T-helper 1 cell treated with Interleukin-12 subunit alpha and Interleukin-12 subunit beta and Interleukin-4 antibody, amounts not matched to agents 30 μg/mL and 1 μg/mL, for 36 hours (primary cell): Measurements from ENCODE around the gene FNBP1.
A peak's percentile ranks its signal among the peaks of the same experiment; 100 is the strongest.

Experiments used
- H3K27ac Mint-ChIP-seq: one replicate; pipeline ENCODE4 v1.8.0; 2021; ENCODE audit warnings: mild to moderate bottlenecking, mixed read lengths
- H3K27me3 Mint-ChIP-seq: one replicate; pipeline ENCODE4 v1.8.0; 2021; ENCODE audit warnings: low read depth, mixed read lengths
- H3K36me3 Mint-ChIP-seq: one replicate; pipeline ENCODE4 v1.8.0; 2021; ENCODE audit warnings: low read depth, mixed read lengths
- H3K4me1 Mint-ChIP-seq: one replicate; pipeline ENCODE4 v1.8.0; 2021; ENCODE audit warnings: low read depth, mixed read lengths
- H3K4me3 Mint-ChIP-seq: one replicate; pipeline ENCODE4 v1.8.0; 2021; ENCODE audit warnings: mild to moderate bottlenecking, moderate library complexity, mixed read lengths
- H3K9me3 Mint-ChIP-seq: one replicate; pipeline ENCODE4 v1.8.0; 2021; ENCODE audit warnings: mixed read lengths

The FNBP1 gene

GRCh38 chr9:129875687-129876395 lies 167.1 kb downstream of the FNBP1 start:
- H3K9me3 Mint-ChIP-seq, result no peaks in the 10 kb centered on the region
- no peaks in the 10 kb centered on the region for H3K27me3 Mint-ChIP-seq
- no peak overlapping the region for H3K4me3 Mint-ChIP-seq
- H3K4me1 Mint-ChIP-seq, result peaks cover 17% of the 10 kb centered on the region
- H3K36me3 Mint-ChIP-seq, result peaks cover 42% of the 10 kb centered on the region
- H3K27ac Mint-ChIP-seq, result no peak overlapping the region

DNA sequence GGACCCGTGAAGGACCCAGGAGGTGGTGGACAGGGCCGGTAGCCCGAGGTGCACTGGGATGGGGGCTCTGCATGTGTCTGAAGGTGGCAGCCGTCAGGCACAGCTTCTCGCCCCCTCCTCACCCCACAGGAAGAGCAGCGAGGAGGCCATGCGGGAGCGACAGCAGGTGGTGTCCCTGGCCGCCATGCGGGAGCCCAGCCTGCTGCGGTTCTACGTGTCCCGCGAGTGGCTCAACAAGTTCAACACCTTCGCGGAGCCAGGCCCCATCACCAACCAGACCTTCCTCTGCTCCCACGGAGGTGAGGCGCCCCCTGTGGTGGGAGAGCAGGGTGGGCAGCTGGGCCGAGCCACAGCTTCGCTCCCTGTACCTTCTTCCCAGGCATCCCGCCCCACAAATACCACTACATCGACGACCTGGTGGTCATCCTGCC lies 167.8 kb downstream of the FNBP1 start:
- H3K4me3 Mint-ChIP-seq, result no peak overlapping the region
- H3K4me1 Mint-ChIP-seq, result peaks cover 18% of the 10 kb centered on the region
- peaks cover 43% of the 10 kb centered on the region for H3K36me3 Mint-ChIP-seq
- no peaks in the 10 kb centered on the region for H3K27me3 Mint-ChIP-seq
- H3K27ac Mint-ChIP-seq, result no peak overlapping the region
- H3K9me3 Mint-ChIP-seq, result no peaks in the 10 kb centered on the region

DNA sequence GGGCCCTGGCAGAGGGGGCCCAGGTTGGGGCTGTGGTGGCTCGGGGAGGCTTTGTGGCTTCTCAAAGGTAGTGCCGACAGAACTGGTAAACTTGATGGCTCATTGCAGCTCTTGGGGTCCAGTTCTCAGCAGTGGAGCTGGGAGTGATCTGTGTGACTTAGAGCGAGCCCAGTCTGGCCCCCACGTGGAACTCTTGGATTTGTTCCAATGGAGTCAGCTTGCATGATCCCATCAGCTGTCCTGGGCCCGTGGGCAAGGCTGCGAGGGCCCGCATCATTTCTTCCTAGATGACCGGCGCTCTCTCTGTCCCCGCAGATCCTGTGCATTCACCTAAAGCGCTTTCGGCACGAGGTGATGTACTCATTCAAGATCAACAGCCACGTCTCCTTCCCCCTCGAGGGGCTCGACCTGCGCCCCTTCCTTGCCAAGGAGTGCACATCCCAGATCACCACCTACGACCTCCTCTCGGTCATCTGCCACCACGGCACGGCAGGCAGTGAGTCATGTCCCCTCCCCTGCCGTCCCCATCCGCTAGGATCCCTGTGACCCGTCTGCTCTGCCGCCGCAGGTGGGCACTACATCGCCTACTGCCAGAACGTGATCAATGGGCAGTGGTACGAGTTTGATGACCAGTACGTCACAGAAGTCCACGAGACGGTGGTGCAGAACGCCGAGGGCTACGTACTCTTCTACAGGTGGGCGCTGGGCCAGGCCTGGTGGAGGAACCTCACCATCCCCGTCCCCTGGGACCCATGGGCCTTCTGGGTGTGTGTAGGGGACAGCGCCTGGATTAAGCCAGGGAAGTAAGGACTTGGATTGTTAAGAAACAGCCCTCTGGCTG lies 168.5 kb downstream of the FNBP1 start:
- Mint-ChIP-seq H3K4me1 (peaks cover 22% of the 10 kb centered on the region), H3K9me3 (no peaks in the 10 kb centered on the region), H3K36me3 (peaks cover 45% of the 10 kb centered on the region), H3K27ac (no peak overlapping the region), H3K27me3 (no peaks in the 10 kb centered on the region), H3K4me3 (no peak overlapping the region)

DNA sequence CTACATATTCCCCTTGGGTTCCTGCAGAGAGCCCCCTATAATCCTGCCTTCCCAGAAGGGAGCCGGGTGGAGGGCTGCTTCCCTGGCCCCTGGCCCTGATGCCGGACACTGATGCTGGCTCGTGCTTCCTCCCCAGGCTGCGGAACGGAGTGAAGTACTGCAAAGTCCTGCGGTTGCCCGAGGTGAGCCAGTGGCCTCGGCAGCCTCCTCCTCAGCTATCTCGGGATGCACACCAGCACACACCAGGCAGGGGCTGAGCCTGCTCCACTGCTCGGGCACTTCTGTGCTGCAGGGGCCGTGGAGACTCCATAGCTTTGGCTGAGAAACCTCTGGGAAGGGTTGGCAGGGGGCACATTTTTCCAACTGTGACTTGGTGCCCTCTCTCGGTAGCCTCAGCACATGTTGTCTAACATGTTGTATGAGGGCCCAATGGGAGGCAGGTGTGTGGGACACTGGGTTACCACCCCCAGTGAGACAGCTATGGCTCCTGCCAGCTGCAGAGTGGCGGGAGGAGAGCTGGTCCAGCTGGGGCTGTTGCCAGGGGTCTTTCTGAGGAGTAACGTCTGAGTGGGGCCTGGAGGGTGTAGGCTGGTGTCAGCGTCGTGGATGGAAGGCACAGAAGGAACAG lies 169.3 kb downstream of the FNBP1 start:
- Mint-ChIP-seq H3K27ac (peak overlapping the region; percentile 67), H3K4me3 (no peak overlapping the region), H3K27me3 (no peaks in the 10 kb centered on the region), H3K36me3 (peaks cover 47% of the 10 kb centered on the region), H3K9me3 (no peaks in the 10 kb centered on the region), H3K4me1 (peaks cover 29% of the 10 kb centered on the region)

DNA sequence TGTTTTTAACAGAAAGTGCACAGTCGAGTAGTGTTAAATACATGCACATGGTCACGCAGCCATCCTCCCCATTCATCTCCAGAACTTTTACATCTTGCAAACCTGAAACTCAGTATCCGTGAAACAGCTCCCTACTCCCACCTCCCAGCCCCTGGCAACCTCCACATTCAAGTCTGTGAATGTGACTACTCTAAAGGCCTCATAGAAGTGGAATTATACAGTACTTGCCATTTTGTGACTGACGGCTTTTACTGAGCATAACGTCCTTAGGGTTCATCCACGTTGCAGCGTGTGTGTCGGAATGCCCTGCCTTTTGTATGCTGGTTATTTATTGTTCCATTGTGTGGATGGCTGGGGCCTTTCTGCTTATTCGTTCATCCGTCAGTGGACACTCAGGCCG lies 171.9 kb downstream of the FNBP1 start:
- Mint-ChIP-seq H3K4me3 (no peak overlapping the region), H3K9me3 (no peaks in the 10 kb centered on the region), H3K27me3 (no peaks in the 10 kb centered on the region), H3K36me3 (peaks cover 51% of the 10 kb centered on the region), H3K27ac (peak overlapping the region; percentile 70), H3K4me1 (peaks cover 44% of the 10 kb centered on the region)

GRCh38 chr9:129869585-129870501 lies 173.1 kb downstream of the FNBP1 start:
- H3K9me3 Mint-ChIP-seq, result no peaks in the 10 kb centered on the region
- H3K4me1 Mint-ChIP-seq, result peaks cover 50% of the 10 kb centered on the region
- H3K36me3 Mint-ChIP-seq, result peaks cover 57% of the 10 kb centered on the region
- H3K27ac Mint-ChIP-seq, result peak overlapping the region; percentile 81
- no peaks in the 10 kb centered on the region for H3K27me3 Mint-ChIP-seq
- peak overlapping the region; percentile 42 for H3K4me3 Mint-ChIP-seq

- Mint-ChIP-seq H3K36me3 (peaks cover 52% of the 10 kb centered on the region), H3K27me3 (no peaks in the 10 kb centered on the region), H3K4me3 (peak overlapping the region; percentile 42), H3K27ac (peak overlapping the region; percentile 81), H3K9me3 (no peaks in the 10 kb centered on the region), H3K4me1 (peaks cover 51% of the 10 kb centered on the region)
Measured at GRCh38 chr9:129868872-129869486, 174.0 kb downstream of the FNBP1 start.

DNA sequence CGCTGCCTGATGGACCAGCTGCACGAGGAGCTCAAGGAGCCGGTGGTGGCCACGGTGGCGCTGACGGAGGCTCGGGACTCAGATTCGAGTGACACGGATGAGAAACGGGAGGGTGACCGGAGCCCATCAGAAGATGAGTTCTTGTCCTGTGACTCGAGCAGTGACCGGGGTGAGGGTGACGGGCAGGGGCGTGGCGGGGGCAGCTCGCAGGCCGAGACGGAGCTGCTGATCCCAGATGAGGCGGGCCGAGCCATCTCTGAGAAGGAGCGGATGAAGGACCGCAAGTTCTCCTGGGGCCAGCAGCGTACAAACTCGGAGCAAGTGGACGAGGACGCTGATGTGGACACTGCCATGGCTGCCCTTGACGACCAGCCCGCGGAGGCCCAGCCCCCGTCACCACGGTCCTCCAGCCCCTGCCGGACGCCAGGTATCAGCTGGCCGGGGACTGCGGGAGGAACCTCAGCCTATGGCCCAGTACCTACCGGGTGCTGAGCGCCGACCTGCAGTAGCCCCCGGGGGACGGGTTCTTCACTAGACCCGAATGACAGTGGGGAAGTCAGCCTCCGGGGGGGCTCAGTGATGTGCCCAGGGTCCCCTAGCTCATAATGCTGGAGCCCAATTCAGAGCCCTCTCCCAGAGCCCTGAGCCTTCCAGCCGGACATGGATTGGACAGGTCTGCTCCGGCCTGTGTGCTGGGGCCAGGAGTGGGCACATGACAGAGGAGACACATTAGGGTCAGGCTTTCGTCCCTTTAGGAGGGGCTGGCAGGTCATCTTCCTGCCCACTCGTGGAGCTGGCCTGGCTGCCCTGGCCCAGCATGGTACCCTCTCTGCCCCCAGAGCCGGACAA lies 174.7 kb downstream of the FNBP1 start:
- Mint-ChIP-seq H3K4me3 (peak overlapping the region; percentile 42), H3K27ac (peak overlapping the region; percentile 97), H3K27me3 (no peaks in the 10 kb centered on the region), H3K4me1 (peaks cover 59% of the 10 kb centered on the region), H3K36me3 (peaks cover 52% of the 10 kb centered on the region), H3K9me3 (no peaks in the 10 kb centered on the region)

- H3K27ac Mint-ChIP-seq, result peak overlapping the region; percentile 97
- no peaks in the 10 kb centered on the region for H3K27me3 Mint-ChIP-seq
- H3K4me1 Mint-ChIP-seq, result peaks cover 64% of the 10 kb centered on the region
- no peaks in the 10 kb centered on the region for H3K9me3 Mint-ChIP-seq
- peaks cover 56% of the 10 kb centered on the region for H3K36me3 Mint-ChIP-seq
- H3K4me3 Mint-ChIP-seq, result peak overlapping the region; percentile 40
Measured at GRCh38 chr9:129867136-129868022, 175.6 kb downstream of the FNBP1 start.

GRCh38 chr9:129866394-129867135 lies 176.4 kb downstream of the FNBP1 start:
- Mint-ChIP-seq H3K27me3 (no peaks in the 10 kb centered on the region), H3K4me3 (peak overlapping the region; percentile 64), H3K4me1 (peaks cover 66% of the 10 kb centered on the region), H3K9me3 (no peaks in the 10 kb centered on the region), H3K36me3 (peaks cover 59% of the 10 kb centered on the region), H3K27ac (peak overlapping the region; percentile 97)

- Mint-ChIP-seq H3K36me3 (peaks cover 58% of the 10 kb centered on the region), H3K9me3 (no peaks in the 10 kb centered on the region), H3K4me3 (peak overlapping the region; percentile 64), H3K4me1 (peaks cover 67% of the 10 kb centered on the region), H3K27ac (peak overlapping the region; percentile 97), H3K27me3 (no peaks in the 10 kb centered on the region)
Measured at GRCh38 chr9:129865668-129866320, 177.2 kb downstream of the FNBP1 start.
